IPS-NIHi11 (cell line): ENCODE data around the gene ADAM23.
"Not testable (repeated sequence)": the region's sequence is repeated elsewhere in the genome, so short reads cannot be mapped to it uniquely, and the experiment has no call there.

Experiments used
- DNase-seq: peaks from one replicate; pipeline ENCODE4 v3.0.0; 2012; ENCODE audit warnings: mixed read lengths, low spot score

Gene ADAM23

DNA sequence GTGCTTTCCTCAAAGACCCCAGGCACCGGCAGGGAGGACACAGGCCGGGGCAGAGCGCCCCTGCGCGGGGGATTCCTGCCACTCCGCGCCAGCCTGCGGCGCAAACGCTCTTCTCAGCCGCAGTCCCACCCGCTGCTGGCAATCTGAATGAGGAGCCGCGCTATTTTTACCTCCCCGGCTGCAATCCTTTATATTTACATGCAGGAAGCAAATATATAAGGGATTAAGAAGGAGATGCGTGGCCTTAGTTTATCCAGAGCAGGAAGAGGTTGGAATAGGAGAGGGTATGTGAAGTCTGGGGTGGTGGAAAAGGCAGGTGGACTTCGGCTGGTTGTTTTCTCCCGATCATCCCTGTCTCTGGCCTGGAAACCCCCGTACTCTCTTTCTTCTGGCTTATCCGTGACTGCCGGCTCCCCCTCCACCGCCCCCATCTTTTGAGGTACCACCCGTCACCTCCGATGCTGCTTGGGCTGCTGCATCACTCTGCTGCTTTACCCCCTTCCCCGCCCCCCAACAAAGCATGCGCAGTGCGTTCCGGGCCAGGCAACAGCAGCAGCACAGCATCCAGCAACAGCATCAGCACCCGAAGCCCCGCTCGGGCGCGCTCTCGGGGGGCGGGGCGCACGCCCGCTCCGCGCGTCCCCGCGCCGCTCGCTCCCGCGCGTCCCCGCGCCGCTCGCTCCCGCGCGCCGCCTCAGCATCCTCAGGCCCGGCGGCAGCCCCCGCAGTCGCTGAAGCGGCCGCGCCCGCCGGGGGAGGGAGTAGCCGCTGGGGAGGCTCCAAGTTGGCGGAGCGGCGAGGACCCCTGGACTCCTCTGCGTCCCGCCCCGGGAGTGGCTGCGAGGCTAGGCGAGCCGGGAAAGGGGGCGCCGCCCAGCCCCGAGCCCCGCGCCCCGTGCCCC is at the start of gene ADAM23:
Gene ADAM23, plus strand, starts transcription at position 700 of the 902 bp plus-strand sequence. CDS start 335 bp downstream, outside the sequence.
- DNase-seq: peak; percentile 94

DNA sequence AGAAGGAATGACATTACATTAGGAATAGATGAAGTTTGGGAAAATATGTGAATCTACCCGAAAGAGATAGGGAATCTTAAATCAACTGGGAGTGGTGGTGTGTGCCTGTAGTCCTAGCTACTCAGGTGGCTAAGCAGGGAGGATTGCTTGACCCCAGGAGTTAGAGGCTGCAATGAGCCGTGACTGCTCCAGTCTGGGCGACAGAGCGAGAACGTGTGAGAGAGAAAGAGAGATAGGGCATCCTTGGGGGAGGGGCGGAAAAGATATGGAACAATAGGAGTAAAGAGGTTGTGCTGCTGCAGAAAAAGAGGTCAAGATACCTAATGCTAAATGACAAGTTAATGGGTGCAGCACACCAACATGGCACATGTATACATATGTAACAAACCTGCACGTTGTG is 47.1 kb upstream of the ADAM23 start:
- no peak for DNase-seq

DNA sequence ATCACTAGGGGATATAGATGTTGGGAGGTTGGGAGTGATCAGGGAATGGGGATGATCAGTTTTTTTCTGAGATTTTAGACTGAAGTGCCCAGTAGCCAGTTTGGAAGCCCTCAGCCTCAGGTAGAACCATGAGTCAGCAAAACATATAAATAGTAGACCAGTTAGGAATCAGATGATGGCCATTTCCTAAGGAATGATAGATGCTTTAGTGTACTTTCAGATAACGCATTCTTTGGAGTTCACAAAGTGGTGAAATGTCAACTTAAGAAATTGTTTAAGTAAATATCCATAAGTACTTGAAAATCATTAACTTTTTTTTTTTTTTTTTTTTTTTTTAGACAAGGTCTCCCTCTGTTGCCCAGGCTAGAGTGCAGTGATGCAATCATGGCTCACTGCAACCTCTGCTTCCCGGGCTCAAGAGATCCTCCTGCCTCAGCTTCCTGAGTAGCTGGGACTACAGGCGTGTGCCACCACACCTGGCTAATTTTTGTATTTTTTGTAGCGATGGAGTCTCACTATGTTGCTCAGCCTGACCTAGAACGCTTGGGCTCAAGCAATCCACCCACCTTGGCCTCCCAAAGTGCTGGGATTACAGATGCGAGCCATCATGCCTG is 40.3 kb upstream of the ADAM23 start:
- DNase-seq: not testable (repeated sequence)

DNA sequence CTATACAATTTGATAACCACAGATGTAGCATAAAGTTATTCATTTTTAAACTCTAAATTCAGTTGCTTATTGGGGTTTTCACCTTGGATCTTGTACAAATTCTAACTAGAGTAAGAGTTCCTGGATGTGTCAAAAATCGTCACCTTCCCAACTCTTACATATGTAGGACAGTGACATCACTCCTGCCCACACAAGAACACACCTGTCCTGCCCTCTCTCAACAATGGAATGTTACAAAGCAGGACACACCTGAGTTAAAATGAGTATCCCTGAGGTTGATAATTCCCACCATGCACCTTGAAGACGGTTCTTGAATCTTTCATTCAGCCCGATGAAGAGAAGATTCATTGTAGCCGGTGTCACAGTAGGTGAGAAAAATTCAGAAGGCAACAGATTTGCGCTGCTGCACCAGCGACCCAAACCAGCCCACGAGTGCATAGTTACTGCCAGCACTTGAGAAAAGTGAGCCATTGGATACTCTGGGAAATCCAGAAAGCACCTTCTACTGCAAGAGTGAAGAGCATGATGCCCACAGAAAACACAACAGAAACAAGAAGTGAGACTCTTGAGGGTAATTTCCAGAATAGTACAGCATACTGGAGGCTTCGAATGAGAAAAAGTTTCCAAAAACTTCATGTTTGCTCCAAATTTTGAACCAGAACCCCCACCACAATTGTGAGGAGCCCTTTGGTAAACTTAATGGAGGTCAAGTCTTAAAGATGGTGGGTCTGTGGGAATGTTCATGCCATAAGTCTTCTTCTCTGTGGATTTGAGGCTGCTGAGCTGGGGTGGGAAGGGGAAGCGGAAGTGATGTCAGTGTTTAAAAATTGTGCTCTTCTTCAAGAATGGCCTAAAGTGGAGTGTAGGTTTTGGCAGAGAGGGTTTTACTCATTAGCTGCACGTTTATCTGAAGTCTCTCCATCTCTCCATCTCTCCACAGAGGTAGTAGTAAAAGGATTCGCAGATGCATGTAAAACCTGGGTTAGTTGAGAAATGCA is 34.7 kb upstream of the ADAM23 start:
- no peak for DNase-seq

DNA sequence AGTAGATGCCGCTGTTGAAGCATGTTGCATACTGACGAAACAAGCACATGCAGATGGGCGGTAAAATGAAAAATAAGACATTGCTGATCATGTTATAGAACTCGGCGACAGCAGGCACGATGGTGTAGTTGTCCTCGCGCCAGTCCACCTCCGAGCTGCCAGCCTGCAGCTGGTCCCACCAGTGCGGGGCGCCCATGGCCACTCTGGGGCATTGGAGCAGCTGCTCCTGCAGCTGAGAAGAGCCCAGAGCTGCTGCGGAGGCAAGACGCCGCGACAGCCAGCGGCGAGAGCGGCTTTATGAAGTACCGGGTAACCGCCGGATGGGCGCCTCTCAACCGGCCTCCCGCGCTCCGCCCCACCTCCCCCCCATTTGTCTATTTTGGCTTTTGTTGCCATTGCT is 32.6 kb upstream of the ADAM23 start:
- no peak for DNase-seq

DNA sequence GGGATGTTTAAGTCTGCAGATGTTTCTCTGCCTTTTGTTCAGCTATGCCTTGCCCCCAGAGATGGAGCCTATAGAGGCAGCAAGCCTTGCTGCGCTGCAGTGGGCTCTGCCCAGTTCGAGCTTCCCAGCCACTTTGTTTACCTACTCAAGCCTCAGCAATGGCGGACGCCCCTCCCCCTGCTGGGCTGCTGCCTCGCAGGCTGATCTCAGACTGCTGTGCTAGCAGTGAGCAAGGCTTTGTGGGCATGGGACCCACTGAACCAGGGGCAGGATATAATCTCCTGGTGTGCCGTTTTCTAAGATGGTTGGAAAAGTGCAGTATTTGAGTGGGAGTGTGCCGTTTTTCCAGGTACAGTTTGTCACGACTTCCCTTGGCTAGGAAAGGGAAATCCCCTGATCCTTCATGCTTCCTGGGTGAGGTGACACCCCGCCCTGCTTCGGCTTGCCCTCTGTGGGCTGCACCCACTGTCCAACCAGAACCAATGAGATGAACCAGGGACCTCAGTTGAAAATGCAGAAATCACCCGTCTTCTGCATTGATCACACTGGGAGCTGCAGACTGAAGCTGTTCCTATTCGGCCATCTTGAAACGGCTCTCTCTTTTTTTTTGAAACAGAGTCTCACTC is 27.6 kb upstream of the ADAM23 start:
- no peak for DNase-seq

- no peak for DNase-seq
Measured at GRCh38 chr2:206418968-206419367, 24.4 kb upstream of the ADAM23 start.

DNA sequence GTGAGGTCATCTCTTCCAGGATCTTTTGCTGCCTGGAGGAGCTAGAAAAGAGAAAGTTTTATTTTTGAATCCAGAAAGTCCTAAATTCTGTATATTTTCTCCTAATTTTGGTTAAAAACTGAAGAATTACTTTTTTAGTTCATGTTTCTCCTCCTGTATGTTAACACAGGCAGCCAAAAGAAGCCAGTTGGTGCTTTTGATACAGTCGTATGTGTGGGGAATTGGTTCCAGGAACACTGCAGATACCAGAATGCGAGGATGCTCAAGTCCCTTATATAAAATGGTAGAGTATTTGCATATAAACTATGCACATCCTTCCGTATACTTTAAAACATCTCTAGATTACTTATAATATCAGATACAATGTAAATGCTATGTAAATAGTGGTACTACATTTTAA is 22.6 kb upstream of the ADAM23 start:
- DNase-seq: no peak

DNA sequence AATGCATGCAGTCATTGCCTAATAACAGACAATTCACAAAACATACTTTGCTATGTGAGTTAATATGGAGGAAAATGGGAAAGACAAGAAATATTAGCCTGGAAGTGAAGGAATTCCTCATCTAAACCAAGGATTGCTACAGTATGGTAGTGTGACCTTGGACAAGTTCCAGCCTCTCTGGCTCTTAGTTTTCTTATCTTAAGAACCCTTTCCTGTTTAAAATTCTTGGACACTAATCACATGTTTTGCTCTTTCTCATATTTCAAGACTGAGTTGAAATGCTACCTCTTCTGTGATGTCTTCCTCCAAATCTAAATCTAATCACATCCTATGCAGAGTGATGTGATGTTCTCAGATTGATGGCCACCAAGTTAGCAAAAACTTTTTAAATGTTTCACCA is 20.8 kb upstream of the ADAM23 start:
- no peak for DNase-seq

GRCh38 chr2:206423147-206423546 is 20.2 kb upstream of the ADAM23 start:
- DNase-seq: peak; percentile 76

- no peak for DNase-seq
Measured at GRCh38 chr2:206424134-206424533, 19.2 kb upstream of the ADAM23 start.

GRCh38 chr2:206428783-206429182 is 14.5 kb upstream of the ADAM23 start:
- DNase-seq: no peak

GRCh38 chr2:206430452-206430851 is 12.9 kb upstream of the ADAM23 start:
- DNase-seq: no peak

- DNase-seq: no peak
Measured at GRCh38 chr2:206431439-206431838, 11.9 kb upstream of the ADAM23 start.

DNA sequence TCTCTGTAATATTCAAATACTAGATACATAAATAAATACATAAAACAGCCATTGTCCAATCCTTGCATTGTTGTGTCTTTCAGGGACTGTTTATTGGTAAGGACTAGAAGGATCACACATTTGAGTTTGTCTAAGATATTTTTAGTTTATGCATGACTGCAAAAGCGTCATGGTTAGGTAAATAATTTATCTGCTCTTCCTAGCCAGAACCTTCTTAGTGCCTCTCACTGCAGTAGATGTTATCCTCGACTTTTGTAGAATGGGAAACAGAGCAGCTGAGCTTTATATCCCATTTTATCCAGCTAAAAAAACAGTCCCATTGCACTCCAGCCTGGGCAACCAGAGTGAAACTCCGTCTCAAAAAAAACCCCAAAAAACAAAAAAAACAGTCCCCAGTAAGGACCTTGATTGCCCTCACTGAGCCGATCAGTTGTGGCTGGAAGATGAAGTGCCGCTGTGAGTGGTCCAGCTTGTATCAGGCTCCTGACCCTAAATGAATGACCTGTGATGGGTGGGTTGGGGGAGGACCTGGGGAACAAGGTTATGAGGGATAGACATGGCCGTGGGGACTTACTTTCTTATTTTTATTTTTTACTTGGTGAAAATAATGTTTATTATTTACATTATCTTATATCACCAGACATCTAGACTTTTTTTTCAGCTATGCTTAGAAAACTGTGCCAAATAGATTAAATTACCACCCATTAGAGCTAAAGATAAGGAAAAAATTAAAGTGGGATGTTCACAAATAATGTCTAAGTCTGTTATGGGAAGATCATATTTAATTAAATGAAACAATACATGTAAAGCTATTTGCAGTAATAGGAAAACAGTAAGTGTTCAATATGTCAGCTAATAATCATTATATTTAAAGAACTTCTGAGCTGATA is 10.9 kb upstream of the ADAM23 start:
- DNase-seq: no peak

- DNase-seq: no peak
Measured at GRCh38 chr2:206433190-206433589, 10.1 kb upstream of the ADAM23 start.

DNA sequence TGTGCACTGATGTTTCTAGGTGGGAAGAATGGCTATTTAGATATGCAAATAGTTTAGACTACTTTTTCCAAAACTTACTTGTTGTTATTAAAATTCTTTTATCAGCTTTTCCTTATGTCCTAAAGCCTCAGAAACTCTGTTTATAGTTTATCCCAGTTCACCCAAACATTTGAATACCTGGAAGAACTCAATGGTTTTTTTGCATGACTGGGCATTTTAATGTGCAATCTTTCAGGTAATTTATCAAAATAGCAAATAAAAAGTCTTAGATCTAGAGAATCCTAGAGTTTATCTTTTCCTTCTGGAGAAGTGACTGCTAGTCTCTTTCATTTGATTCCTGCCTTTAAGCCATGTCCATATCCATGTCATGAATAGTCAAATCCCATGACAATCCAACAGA is 9.6 kb upstream of the ADAM23 start:
- no peak for DNase-seq

DNA sequence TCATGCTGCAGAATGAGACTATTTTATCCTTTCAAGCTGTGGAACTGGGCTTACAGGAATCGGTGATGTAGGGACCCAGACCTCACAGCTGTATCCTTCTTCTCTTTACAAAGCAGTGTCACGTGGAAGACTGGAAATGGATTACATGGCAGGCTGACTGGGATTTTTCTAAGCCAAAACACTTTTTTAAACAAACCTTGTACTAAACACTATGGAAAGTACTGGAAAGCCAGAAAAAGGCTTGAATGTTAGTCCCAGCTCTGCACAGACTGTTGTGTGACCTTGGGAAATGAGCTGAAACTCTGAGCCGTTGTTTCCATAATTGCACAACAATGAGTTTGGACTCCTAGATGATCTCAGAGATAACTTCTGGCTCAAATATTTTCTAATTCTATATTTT is 7.6 kb upstream of the ADAM23 start:
- DNase-seq: no peak

DNA sequence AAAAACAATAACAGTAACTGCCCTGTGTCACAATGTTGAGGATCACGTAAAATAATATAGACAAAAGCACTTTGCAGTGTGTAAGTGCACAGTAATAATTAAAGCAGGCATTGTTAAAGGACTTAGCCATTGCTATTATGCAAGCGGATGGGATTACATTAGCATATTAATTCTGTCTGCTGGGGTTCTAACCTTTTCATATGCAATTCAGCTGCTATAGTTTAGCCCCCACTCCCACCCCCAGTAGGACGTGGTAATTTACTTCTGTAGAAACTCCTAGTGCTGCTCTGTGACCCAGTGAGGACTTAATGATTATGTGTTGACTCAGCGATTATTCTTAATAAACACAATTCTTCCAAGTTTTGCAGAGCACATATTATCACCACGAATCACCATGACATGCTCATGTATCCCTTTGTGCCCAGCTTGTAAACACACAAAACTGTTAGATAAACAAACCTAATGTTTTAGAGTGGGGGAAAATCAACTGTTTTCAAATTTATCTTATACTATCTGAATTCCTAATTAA is 5.1 kb upstream of the ADAM23 start:
- no peak for DNase-seq

DNA sequence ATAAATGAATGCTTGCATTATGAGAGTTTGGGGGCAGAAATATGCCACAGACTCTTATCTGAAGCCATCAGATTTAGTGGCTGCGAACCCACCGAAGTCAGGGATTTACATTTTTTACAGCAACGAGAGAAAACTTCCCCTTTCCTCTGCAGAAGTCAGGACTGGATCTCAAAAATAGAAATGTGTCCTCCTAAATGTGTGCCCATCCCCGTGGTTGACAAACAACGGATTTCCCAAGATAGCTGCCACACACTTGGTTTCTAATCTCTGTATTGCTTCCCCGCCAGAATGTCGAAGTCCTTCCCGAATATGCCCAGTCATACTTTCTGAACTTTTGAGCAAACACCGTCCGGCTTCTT is 879 bp upstream of the ADAM23 start:
- no peak for DNase-seq
